T-cell (primary cell): ENCODE data around the gene TRAK2. TPM values are rescaled to one million over a fixed set of nuclear protein-coding genes. Genes with fewer than 3 reads are reported as not detected.

ENCODE experiments used
- ATAC-seq, 4 experiments: fragments of 200-7000 bp in 3 of 4; fragments of 150-1000 bp in 1 of 4; cut with Tn5 transposase; replicated peaks in 1 of 4; 1 replicate in 3 of 4; 2 replicates in 1 of 4; pipeline ENCODE4 v1.10.0; 2021; ENCODE audit warnings: moderate library complexity in 3 of 4, mild to moderate bottlenecking in 2 of 4, moderate number of reproducible peaks in 1 of 4
- CTCF ChIA-PET, 2 donors: fragments of 300-600 bp; sonication (Branson Sonifier 250); formaldehyde crosslinking; loops; one replicate each; lab custom pipeline; 2022; ENCODE audit warnings: antibody characterized with exemption in 2 of 2; lab: Charles Lee
- POLR2A ChIA-PET, 2 donors: fragments of 300-600 bp; sonication (Branson Sonifier 250); formaldehyde crosslinking; loops; one replicate each; lab custom pipeline; 2022; ENCODE audit warnings: antibody characterized with exemption in 2 of 2; lab: Charles Lee
- DNase-seq, 35 experiments: peaks; one replicate each; pipeline versions ENCODE4 v3.0.0 to v3.0.0-alpha.2; 2013 to 2023
- H3K27ac ChIP-seq: one replicate; pipeline ENCODE4 v1.5.1; 2013; ENCODE audit warnings: low read length
- H3K27me3 ChIP-seq, 2 experiments: replicated peaks in 1 of 2; 1 replicate in 1 of 2; 2 replicates in 1 of 2; pipeline versions ENCODE4 v1.6.1 to v1.7.0; 2013; ENCODE audit warnings: low read length in 1 of 2, mixed read lengths in 1 of 2; ENCODE audit not compliant: control insufficient read depth in 2 of 2, insufficient read depth in 2 of 2; ENCODE audit errors: extremely low read depth in 1 of 2
- H3K36me3 ChIP-seq, 2 donors: 1 replicate in 1 of 2; 2 replicates in 1 of 2; pipeline versions ENCODE4 v1.6.1 to v1.7.0; 2013; ENCODE audit warnings: low read length in 1 of 2; ENCODE audit not compliant: control insufficient read depth in 2 of 2, insufficient read depth in 1 of 2; ENCODE audit errors: extremely low read depth in 1 of 2
- H3K4me1 ChIP-seq, 2 experiments: 1 replicate in 1 of 2; 2 replicates in 1 of 2; pipeline versions ENCODE4 v1.6.1 to v1.7.0; 2013; ENCODE audit warnings: low read length in 2 of 2, mixed read lengths in 1 of 2; ENCODE audit not compliant: insufficient read depth in 2 of 2, control insufficient read depth in 1 of 2; ENCODE audit errors: extremely low read depth in 1 of 2
- H3K4me3 ChIP-seq, 2 donors: 1 replicate in 1 of 2; 2 replicates in 1 of 2; pipeline versions ENCODE4 v1.5.1 to v1.7.0; 2013; ENCODE audit warnings: mild to moderate bottlenecking in 2 of 2, low read length in 1 of 2, moderate library complexity in 1 of 2; ENCODE audit not compliant: control insufficient read depth in 1 of 2; ENCODE audit errors: extremely low read depth in 1 of 2
- H3K9me3 ChIP-seq: 2 replicates; pipeline ENCODE4 v1.7.0; 2013
- H3K27ac Mint-ChIP-seq, 2 donors: one replicate each; pipeline ENCODE4 v1.8.0; 2020 to 2021; ENCODE audit warnings: mild to moderate bottlenecking in 2 of 2, mixed read lengths in 2 of 2
- H3K27me3 Mint-ChIP-seq, 2 donors: one replicate each; pipeline ENCODE4 v1.8.0; 2021 to 2022; ENCODE audit warnings: mixed read lengths in 2 of 2
- H3K36me3 Mint-ChIP-seq: one replicate; pipeline ENCODE4 v1.8.0; 2021; ENCODE audit warnings: mixed read lengths
- H3K4me1 Mint-ChIP-seq, 3 donors: one replicate each; pipeline ENCODE4 v1.8.0; 2020 to 2022; ENCODE audit warnings: mixed read lengths in 3 of 3, mild to moderate bottlenecking in 1 of 3
- H3K4me3 Mint-ChIP-seq, 3 donors: one replicate each; pipeline ENCODE4 v1.8.0; 2020 to 2022; ENCODE audit warnings: mild to moderate bottlenecking in 3 of 3, mixed read lengths in 3 of 3, moderate library complexity in 3 of 3
- H3K9me3 Mint-ChIP-seq, 3 donors: one replicate each; pipeline ENCODE4 v1.8.0; 2020 to 2022; ENCODE audit warnings: mixed read lengths in 3 of 3
- WGBS: methylation state at CpG from one replicate; pipeline ENCODE4 v1.1.5; 2013; ENCODE audit warnings: missing lambda C conversion rate; ENCODE audit not compliant: insufficient coverage; 5-methylcytosine and 5-hydroxymethylcytosine counted together
- total RNA-seq, 35 experiments: library from RNA in 6 of 35; stranded (reverse) in 6 of 35; fragments of 120-200 nt in 1 of 35; gene quantifications; one replicate each; pipeline versions ENCODE4 v1.2.1 to v1.2.4 and lab custom pipeline; 2013 to 2026

The TRAK2 gene
- total RNA-seq, 5 donors from 2014 or later (not counting 1 experiment from before 2014, with no cell fraction given) = 39.5 to 47.9 (median 43.4) TPM

DNA sequence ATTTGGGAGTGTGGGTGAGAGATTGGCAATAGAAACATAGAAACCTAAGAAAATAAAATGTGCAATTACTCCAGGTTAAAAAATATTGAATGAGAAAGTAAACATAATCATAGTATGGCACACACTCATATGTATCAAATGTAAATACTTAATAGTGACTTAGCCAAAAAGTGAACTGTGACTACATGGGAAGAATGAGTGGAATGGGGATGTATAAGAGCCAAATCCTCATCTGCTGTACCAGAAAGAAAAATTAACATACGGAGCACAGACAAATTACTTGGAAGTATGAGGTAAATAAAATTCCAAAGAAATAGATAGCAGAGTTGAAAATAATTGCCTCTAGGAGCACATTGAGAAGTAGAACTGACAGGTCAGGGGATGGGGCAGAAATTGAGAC lies 98.1 kb downstream of the TRAK2 start:
- no peaks in the 10 kb centered on the region for H3K36me3 ChIP-seq
- Mint-ChIP-seq H3K27ac (no peak overlapping the region), H3K4me3 (no peak overlapping the region), H3K4me1 (no peaks in the 10 kb centered on the region), H3K27me3 (no peaks in the 10 kb centered on the region), H3K9me3 (no peaks in the 10 kb centered on the region), H3K36me3 (peaks cover 42% of the 10 kb centered on the region)
- no peaks in the 10 kb centered on the region for H3K9me3 ChIP-seq
- H3K27me3 ChIP-seq = no peaks in the 10 kb centered on the region
- ChIA-PET POLR2A (interaction anchor here in 1 of 2 donors (0.6 kb wide), 1 partner anchor 76 kb away, joined by 4 read pairs; no protein-coding TSS in a partner anchor), CTCF (no interaction called here)
- no peak overlapping the region for H3K4me3 ChIP-seq
- ATAC-seq = no peak
- H3K4me1 ChIP-seq = no peaks in the 10 kb centered on the region
- no peak for DNase-seq
- no CpG with 5 or more reads among the region's 1 CpG for WGBS
- H3K27ac ChIP-seq = no peak overlapping the region

DNA sequence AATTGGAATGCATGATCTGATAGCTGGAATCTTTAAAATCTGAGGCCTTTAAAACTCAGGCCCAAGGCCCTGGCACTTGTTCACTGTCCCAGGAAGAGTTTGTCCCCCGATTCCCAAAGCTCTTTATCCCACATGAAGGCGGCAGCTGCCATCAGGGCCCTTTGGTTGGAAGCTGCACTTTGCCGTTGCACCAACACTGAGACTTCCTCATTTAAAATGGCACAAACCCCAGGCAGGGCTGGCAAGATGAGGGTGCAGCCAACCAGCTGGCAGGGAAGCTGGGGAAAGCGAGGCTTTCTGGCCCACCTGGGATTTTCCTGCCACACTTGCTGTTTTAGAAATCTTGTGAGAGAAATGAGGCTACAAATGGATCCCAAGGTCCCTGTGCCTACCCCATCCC lies 100.4 kb downstream of the TRAK2 start:
- Mint-ChIP-seq H3K4me3 (no peak overlapping the region), H3K27ac (no peak overlapping the region), H3K4me1 (no peaks in the 10 kb centered on the region), H3K9me3 (no peaks in the 10 kb centered on the region), H3K36me3 (peaks cover 54% of the 10 kb centered on the region), H3K27me3 (no peaks in the 10 kb centered on the region)
- H3K27me3 ChIP-seq = no peaks in the 10 kb centered on the region
- POLR2A ChIA-PET = no interaction called here
- CTCF ChIA-PET = interaction anchor here in 1 of 2 donors (0.7 kb wide), 1 partner anchor 12 kb away, joined by 3 read pairs; no protein-coding TSS in a partner anchor
- ATAC-seq = no peak
- no peak for DNase-seq
- no peak overlapping the region for H3K27ac ChIP-seq
- WGBS = 92% methylated on average over 3 of the region's 4 CpGs
- no peaks in the 10 kb centered on the region for H3K4me1 ChIP-seq
- no peak overlapping the region for H3K4me3 ChIP-seq
- H3K36me3 ChIP-seq = peaks cover 3 to 10% of the 10 kb centered on the region in 2 donors
- no peaks in the 10 kb centered on the region for H3K9me3 ChIP-seq

DNA sequence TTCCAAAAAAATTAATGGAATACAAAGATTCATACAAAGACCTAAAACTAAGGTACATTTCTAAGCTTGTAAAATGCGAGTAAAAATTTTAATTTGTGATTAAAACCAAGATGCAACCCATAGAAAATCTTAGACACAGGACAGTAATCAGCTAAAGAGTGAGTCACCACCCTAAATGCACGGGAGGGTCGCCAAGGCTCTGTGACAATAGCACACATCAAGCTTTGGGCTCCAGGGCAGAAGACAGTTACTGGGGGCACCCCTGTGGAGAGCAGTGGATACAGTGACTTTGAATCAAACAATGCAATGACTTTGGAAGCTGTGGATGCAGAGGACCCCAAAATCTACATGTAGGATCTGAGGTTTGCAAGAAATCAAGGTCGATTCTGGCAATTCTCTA lies 101.7 kb downstream of the TRAK2 start:
- Histone ChIP-seq H3K27me3 (no peaks in the 10 kb centered on the region), H3K27ac (no peak overlapping the region), H3K9me3 (no peaks in the 10 kb centered on the region), H3K36me3 (peaks cover 5 to 10% of the 10 kb centered on the region in 2 donors), H3K4me3 (no peak overlapping the region), H3K4me1 (no peaks in the 10 kb centered on the region)
- DNase-seq (no peak), ATAC-seq (no peak)
- ChIA-PET CTCF (no interaction called here), POLR2A (no interaction called here)
- H3K27ac Mint-ChIP-seq = no peak overlapping the region
- no peaks in the 10 kb centered on the region for H3K4me1 Mint-ChIP-seq
- no peak overlapping the region for H3K4me3 Mint-ChIP-seq
- no peaks in the 10 kb centered on the region for H3K9me3 Mint-ChIP-seq
- WGBS = no CpG with 5 or more reads among the region's 4 CpGs
- H3K27me3 Mint-ChIP-seq = no peaks in the 10 kb centered on the region
- peaks cover 62% of the 10 kb centered on the region for H3K36me3 Mint-ChIP-seq

DNA sequence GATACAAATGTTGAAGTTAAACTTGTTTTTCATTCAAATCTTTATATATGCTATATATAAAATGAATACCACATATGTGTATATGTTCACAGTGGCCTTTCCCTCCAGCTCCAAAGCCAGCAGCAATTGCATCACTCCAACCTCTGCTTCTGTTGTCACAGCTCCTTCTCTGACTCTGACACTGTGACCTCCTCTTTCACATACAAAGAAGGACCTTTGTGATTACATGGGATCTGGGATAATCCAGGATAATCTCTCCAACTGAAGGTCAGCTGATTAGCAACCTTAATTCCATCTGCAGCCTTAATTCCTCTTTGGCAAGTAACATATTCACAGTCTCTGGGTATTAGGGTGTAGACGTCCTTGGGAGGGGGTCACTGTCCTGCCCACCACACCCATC lies 102.5 kb downstream of the TRAK2 start:
- no peak overlapping the region for H3K4me3 Mint-ChIP-seq
- H3K4me1 Mint-ChIP-seq = no peaks in the 10 kb centered on the region
- no peak overlapping the region for H3K27ac ChIP-seq
- H3K9me3 Mint-ChIP-seq = no peaks in the 10 kb centered on the region
- H3K27ac Mint-ChIP-seq = no peak overlapping the region
- peaks cover 65% of the 10 kb centered on the region for H3K36me3 Mint-ChIP-seq
- peaks cover 10 to 12% of the 10 kb centered on the region in 2 donors for H3K36me3 ChIP-seq
- no peaks in the 10 kb centered on the region for H3K27me3 ChIP-seq
- ChIA-PET CTCF (interaction anchor here (0.6 to 0.7 kb wide), 2 partner anchors 15 to 16 kb away, joined by 3 read pairs; no protein-coding TSS in a partner anchor), POLR2A (no interaction called here)
- no peaks in the 10 kb centered on the region for H3K9me3 ChIP-seq
- ATAC-seq = no peak
- DNase-seq = no peak
- H3K27me3 Mint-ChIP-seq = no peaks in the 10 kb centered on the region
- H3K4me3 ChIP-seq = no peak overlapping the region
- no peaks in the 10 kb centered on the region for H3K4me1 ChIP-seq
- no CpG with 5 or more reads among the region's 1 CpG for WGBS

DNA sequence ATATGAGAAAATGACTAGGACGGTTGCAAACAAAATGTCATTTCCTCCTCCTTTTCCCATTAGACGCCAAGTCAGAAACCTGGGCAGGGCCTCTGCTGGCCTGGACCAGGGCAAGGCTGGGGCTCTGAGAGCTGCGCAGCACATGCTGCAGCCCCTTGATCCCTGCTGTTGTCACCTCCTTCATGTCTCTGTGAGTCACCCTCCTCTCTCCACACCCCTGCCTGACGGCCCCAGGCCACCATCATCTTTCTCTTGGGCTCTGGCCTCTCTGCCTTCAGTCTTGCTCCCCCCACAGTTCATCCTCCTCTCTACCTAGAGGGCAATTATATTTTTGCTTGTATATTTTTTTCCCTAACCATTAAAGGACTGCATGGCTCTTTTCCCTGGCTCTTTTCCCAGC lies 104.1 kb downstream of the TRAK2 start:
- Mint-ChIP-seq H3K4me1 (no peaks in the 10 kb centered on the region), H3K27me3 (no peaks in the 10 kb centered on the region), H3K4me3 (no peak overlapping the region), H3K36me3 (peaks cover 72% of the 10 kb centered on the region), H3K27ac (no peak overlapping the region), H3K9me3 (no peaks in the 10 kb centered on the region)
- ATAC-seq = no peak
- no peak for DNase-seq
- no peak overlapping the region for H3K4me3 ChIP-seq
- peaks cover 10 to 16% of the 10 kb centered on the region in 2 donors for H3K36me3 ChIP-seq
- H3K27ac ChIP-seq = no peak overlapping the region
- H3K27me3 ChIP-seq = no peaks in the 10 kb centered on the region
- 94% methylated on average over 2 of the region's 4 CpGs for WGBS
- ChIA-PET POLR2A (no interaction called here), CTCF (interaction anchor here in 1 of 2 donors (0.8 kb wide), 1 partner anchor 563 kb away, joined by 3 read pairs; no protein-coding TSS in a partner anchor)
- no peaks in the 10 kb centered on the region for H3K9me3 ChIP-seq
- no peaks in the 10 kb centered on the region for H3K4me1 ChIP-seq

DNA sequence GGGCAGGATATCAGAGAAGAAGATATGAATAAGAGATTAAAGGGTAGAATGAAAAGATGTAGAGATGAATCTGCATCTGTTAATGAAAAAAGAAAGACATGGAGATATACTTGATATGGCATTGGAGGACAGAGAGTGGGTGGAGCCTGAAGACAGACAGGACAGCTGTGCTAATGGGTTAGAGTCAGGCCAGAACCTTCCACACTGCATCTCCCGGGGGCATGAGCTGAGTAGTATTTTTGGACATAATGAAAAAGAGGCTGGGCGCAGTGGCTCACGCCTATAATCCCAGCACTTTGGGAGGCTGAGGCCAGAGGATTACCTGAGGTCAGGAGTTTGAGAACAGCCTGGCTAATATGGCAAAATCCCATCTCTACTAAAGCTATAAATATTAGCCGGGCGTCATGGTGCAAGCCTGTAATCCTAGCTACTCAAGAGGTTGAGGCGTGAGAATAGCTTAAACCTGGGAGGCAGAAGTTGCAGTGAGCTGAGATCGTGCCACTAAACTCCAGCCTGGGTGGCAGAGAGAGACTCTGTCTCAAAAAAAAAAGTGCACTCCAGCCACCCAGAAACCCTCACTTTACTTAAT lies 105.5 kb downstream of the TRAK2 start:
- no peaks in the 10 kb centered on the region for H3K27me3 Mint-ChIP-seq
- Histone ChIP-seq H3K27ac (no peak overlapping the region), H3K9me3 (no peaks in the 10 kb centered on the region), H3K4me3 (no peak overlapping the region), H3K27me3 (no peaks in the 10 kb centered on the region), H3K4me1 (no peaks in the 10 kb centered on the region), H3K36me3 (peaks cover 10 to 16% of the 10 kb centered on the region in 2 donors)
- H3K4me3 Mint-ChIP-seq = no peak overlapping the region
- POLR2A ChIA-PET = interaction anchor here in 1 of 2 donors (0.7 kb wide), 1 partner anchor 1690 kb away, joined by 3 read pairs; no protein-coding TSS in a partner anchor
- peaks cover 71% of the 10 kb centered on the region for H3K36me3 Mint-ChIP-seq
- H3K4me1 Mint-ChIP-seq = peaks cover 0 to 5% (median 2%) of the 10 kb centered on the region in 3 donors
- no peak overlapping the region for H3K27ac Mint-ChIP-seq
- 100% methylated on average over 4 of the region's 7 CpGs for WGBS
- peaks cover 0 to 4% (median 0%) of the 10 kb centered on the region in 3 donors for H3K9me3 Mint-ChIP-seq
- CTCF ChIA-PET = no interaction called here
- no peak for ATAC-seq
- no peak for DNase-seq
